NCI-H2227 (cell line): Measurements from ENCODE around the gene MCM9.

Experiments used
- DNase-seq: peaks from one replicate; lab custom pipeline; 2025; ENCODE audit not compliant: unreplicated experiment; lab: John Stamatoyannopoulos, UW

The MCM9 gene

GRCh38 chr6:118808793-118809638 is 125.9 kb downstream of the MCM9 start:
- DNase-seq, result no peak

- DNase-seq, result no peak
These were observed 130.9 kb downstream of the MCM9 start for GRCh38 chr6:118804091-118804490.

GRCh38 chr6:118801257-118801656 is 133.7 kb downstream of the MCM9 start:
- no peak for DNase-seq

GRCh38 chr6:118800394-118801071 is 134.4 kb downstream of the MCM9 start:
- DNase-seq, result peak; percentile 90

- no peak for DNase-seq
These were observed 135.1 kb downstream of the MCM9 start for GRCh38 chr6:118799826-118800225.

- peak; percentile 2 for DNase-seq
These were observed 138.4 kb downstream of the MCM9 start for GRCh38 chr6:118796548-118796947.

GRCh38 chr6:118791499-118791898 is 143.5 kb downstream of the MCM9 start:
- no peak for DNase-seq

- DNase-seq, result no peak
These were observed 145.0 kb downstream of the MCM9 start for GRCh38 chr6:118789954-118790353.

- no peak for DNase-seq
These were observed 145.5 kb downstream of the MCM9 start for GRCh38 chr6:118789419-118789818.

GRCh38 chr6:118788702-118789101 is 146.3 kb downstream of the MCM9 start:
- DNase-seq, result no peak

- DNase-seq, result no peak
These were observed 147.1 kb downstream of the MCM9 start for GRCh38 chr6:118787724-118788423.

- no peak for DNase-seq
These were observed 148.1 kb downstream of the MCM9 start for GRCh38 chr6:118786596-118787453.

- no peak for DNase-seq
These were observed 149.4 kb downstream of the MCM9 start for GRCh38 chr6:118785601-118786000.

GRCh38 chr6:118784641-118785164 is 150.3 kb downstream of the MCM9 start:
- DNase-seq, result peak; percentile 3

- DNase-seq, result no peak
These were observed 150.9 kb downstream of the MCM9 start for GRCh38 chr6:118783931-118784550.

GRCh38 chr6:118782651-118783050 is 152.3 kb downstream of the MCM9 start:
- no peak for DNase-seq

- no peak for DNase-seq
These were observed 153.1 kb downstream of the MCM9 start for GRCh38 chr6:118781897-118782296.

GRCh38 chr6:118780668-118781067 is 154.3 kb downstream of the MCM9 start:
- DNase-seq, result no peak

GRCh38 chr6:118776607-118777549 is 158.1 kb downstream of the MCM9 start:
- peak; percentile 60 for DNase-seq
